Measurements from ENCODE around the gene SRSF8. TPM values are rescaled to one million over a fixed set of nuclear protein-coding genes. Genes with fewer than 3 reads are reported as not detected.

SRSF8 gene
- total and polyA plus RNA-seq, 2 of the 4 experiments (the other 2 are of a cell fraction): 3.4 to 14.3 TPM

DNA sequence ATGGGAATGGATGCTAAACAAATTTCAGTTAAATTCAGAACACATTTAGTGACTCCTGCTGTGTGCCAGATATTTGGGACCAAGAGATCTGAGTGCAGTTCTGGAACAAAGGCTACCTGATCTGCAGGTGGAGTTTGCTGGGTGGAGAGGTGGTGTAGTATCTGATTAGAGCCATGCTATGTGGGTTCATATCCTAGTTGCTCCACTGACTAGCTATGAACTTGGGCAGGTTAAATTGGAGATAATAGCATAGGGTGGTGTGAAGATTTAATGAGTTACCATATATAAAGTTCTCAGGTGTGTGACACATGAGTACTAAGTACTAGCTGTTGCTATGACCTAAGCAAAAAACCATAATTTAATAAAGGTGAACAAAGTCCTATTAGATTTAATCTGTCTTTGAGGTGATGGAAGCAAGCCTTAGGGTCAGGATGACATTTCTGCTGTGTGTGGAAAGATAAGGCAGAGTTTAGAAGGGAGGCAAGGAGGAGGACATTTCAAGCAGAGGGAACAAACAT, 25.0 kb downstream of the SRSF8 start:
- no TSS peak for BruUV-seq (replicated peaks)
- Histone ChIP-seq H2AK9ac (replicated peaks; ENCODE audit: low read depth, low read length, poor library complexity) (no peak overlapping the region), H2AK5ac (ENCODE audit: low read depth, low read length) (0 out of 2 replicates have a peak overlapping the region, but pooled peaks have one; percentile 43), H3K79me1 (ENCODE audit: low read depth in 1 of 2, low read length in 2 of 2) (peaks cover 4 to 6% of the 10 kb centered on the region in 2 experiments; a peak in 1 of 4 replicates), H4K8ac (ENCODE audit: low read depth in 2 of 2, low read length in 2 of 2) (no peak overlapping the region), H3K9ac (ENCODE audit: low read depth, low read length) (no peak overlapping the region), H3K4me2 (ENCODE audit: low read depth, low read length) (no peak overlapping the region), H3K56ac (ENCODE audit: extremely low read depth, insufficient read depth, low read length) (no peak overlapping the region), H3K9me1 (ENCODE audit: insufficient read depth, low read length) (peaks cover 11% of the 10 kb centered on the region; the same call in 1 of the 2 replicates), H4K91ac (ENCODE audit: insufficient read depth, low read depth, low read length) (no peak overlapping the region), H3K27me3 (ENCODE audit: control insufficient read depth, insufficient read depth, low read length) (no peaks in the 10 kb centered on the region), H4K20me1 (ENCODE audit: insufficient read depth, low read length) (no peaks in the 10 kb centered on the region), H2BK5ac (ENCODE audit: low read depth, low read length, poor library complexity, severe bottlenecking) (no peak overlapping the region), H2AFZ (replicated peaks; ENCODE audit: low read length, poor library complexity) (no peak overlapping the region), H3K4me1 (ENCODE audit: control insufficient read depth, insufficient read depth, low read length) (peaks cover 6% of the 10 kb centered on the region), H3K27ac (ENCODE audit: insufficient read depth, low read length) (no peak overlapping the region), H3K4me3 (ENCODE audit: insufficient read depth, low read depth, low read length) (no peak overlapping the region), H2BK20ac (ENCODE audit: low read depth, low read length) (no peak overlapping the region), H3K4ac (ENCODE audit: low read depth, low read length) (no peak overlapping the region), H4K5ac (ENCODE audit: low read depth, low read length) (no peak overlapping the region), H3K9me3 (ENCODE audit: control insufficient read depth, insufficient read depth, low read length) (no peaks in the 10 kb centered on the region), H3K18ac (ENCODE audit: low read depth, low read length) (no peak overlapping the region), H3K23ac (ENCODE audit: low read depth, low read length) (no peak overlapping the region), H2BK15ac (ENCODE audit: low read depth, low read length) (no peak overlapping the region), H3K14ac (replicated peaks; ENCODE audit: low read depth, low read length) (no peak overlapping the region), H3K36me3 (ENCODE audit: control insufficient read depth, insufficient read depth, low read length) (no peaks in the 10 kb centered on the region), H2BK120ac (ENCODE audit: low read depth, low read length) (no peak overlapping the region)
- dilution Hi-C loops (cut with HindIII; ENCODE audit: low sequenced_read_pairs, unreplicated experiment): no loop called here
- TF ChIP-seq NFE2L2 (IDR thresholded peaks at IDR 0.05; ENCODE audit: low read depth, low read length) (no peak), RFX5 (IDR thresholded peaks at IDR 0.05; ENCODE audit: low read depth, low read length) (no peak), SMC3 (IDR thresholded peaks at IDR 0.05; ENCODE audit: low read depth, low read length) (no peak), MAFK (IDR thresholded peaks at IDR 0.05; ENCODE audit: low read depth, low read length) (no peak), CEBPB (IDR thresholded peaks at IDR 0.05; ENCODE audit: low read depth, low read length) (no peak), ELK1 (IDR thresholded peaks at IDR 0.05; ENCODE audit: borderline replicate concordance, low read depth, low read length) (no peak), BHLHE40 (IDR thresholded peaks at IDR 0.05; ENCODE audit: low read depth, low read length) (no peak), FOS (IDR thresholded peaks at IDR 0.05; ENCODE audit: low read depth, low read length) (no peak), CHD1 (IDR thresholded peaks at IDR 0.05; ENCODE audit: low read depth, low read length) (no peak), USF2 (IDR thresholded peaks at IDR 0.05; ENCODE audit: low read depth, low read length) (no peak)
- TF ChIP-seq, protein P1, sequence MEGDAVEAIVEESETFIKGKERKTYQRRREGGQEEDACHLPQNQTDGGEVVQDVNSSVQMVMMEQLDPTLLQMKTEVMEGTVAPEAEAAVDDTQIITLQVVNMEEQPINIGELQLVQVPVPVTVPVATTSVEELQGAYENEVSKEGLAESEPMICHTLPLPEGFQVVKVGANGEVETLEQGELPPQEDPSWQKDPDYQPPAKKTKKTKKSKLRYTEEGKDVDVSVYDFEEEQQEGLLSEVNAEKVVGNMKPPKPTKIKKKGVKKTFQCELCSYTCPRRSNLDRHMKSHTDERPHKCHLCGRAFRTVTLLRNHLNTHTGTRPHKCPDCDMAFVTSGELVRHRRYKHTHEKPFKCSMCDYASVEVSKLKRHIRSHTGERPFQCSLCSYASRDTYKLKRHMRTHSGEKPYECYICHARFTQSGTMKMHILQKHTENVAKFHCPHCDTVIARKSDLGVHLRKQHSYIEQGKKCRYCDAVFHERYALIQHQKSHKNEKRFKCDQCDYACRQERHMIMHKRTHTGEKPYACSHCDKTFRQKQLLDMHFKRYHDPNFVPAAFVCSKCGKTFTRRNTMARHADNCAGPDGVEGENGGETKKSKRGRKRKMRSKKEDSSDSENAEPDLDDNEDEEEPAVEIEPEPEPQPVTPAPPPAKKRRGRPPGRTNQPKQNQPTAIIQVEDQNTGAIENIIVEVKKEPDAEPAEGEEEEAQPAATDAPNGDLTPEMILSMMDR (conservative IDR thresholded peaks at IDR 0.05; ENCODE audit: low read depth, low read length): no peak
- CTCF ChIA-PET: no interaction called here
- no peak for ATAC-seq (ENCODE audit: low read depth)
- POLR2A ChIA-PET (ENCODE audit: unreplicated experiment): no interaction called here
- in situ Hi-C loops (cut with MboI; ENCODE audit: low sequenced_read_pairs): no loop called here
- DNase-seq: no peak
- intact Hi-C loops (cut with micrococcal nuclease): no loop called here
